WTC11 (cell line): Measurements from ENCODE around the gene CAMTA1. TPM values are rescaled to one million over a fixed set of nuclear protein-coding genes. Genes with fewer than 3 reads are reported as not detected.

Source experiments
- ATAC-seq: fragments of 200-7000 bp; cut with Tn5 transposase; 2 replicates; pipeline ENCODE4 v1.10.0; 2021; ENCODE audit warnings: mild to moderate bottlenecking, moderate library complexity
- CTCF ChIA-PET: fragments of 300-600 bp; sonication (Branson Sonifier 250); formaldehyde crosslinking; loops from one replicate; lab custom pipeline; 2021; ENCODE audit warnings: antibody characterized with exemption; lab: Charles Lee
- POLR2A ChIA-PET: fragments of 350-600 bp; sonication (Branson Sonifier 250); formaldehyde crosslinking; loops from one replicate; lab custom pipeline; 2021; ENCODE audit warnings: antibody characterized with exemption; lab: Charles Lee
- DNase-seq: peaks from one replicate; pipeline ENCODE4 v3.0.0; 2021; ENCODE audit warnings: low spot score
- H3K27ac Mint-ChIP-seq: 2 replicates; pipeline ENCODE4 v1.8.0; 2021; ENCODE audit warnings: mixed read lengths
- H3K27me3 Mint-ChIP-seq: 2 replicates; pipeline ENCODE4 v1.8.0; 2021; ENCODE audit warnings: low read depth, mild to moderate bottlenecking, moderate library complexity, mixed read lengths
- H3K36me3 Mint-ChIP-seq: 2 replicates; pipeline ENCODE4 v1.8.0; 2021; ENCODE audit warnings: mixed read lengths
- H3K4me1 Mint-ChIP-seq: 2 replicates; pipeline ENCODE4 v1.8.0; 2022; ENCODE audit warnings: mixed read lengths
- H3K4me3 Mint-ChIP-seq: 2 replicates; pipeline ENCODE4 v1.8.0; 2021; ENCODE audit warnings: mild to moderate bottlenecking, moderate library complexity, mixed read lengths
- H3K9me3 Mint-ChIP-seq: 2 replicates; pipeline ENCODE4 v1.8.0; 2021; ENCODE audit warnings: mixed read lengths
- CREB1 ChIP-seq: sonication (generic); formaldehyde crosslinking; IDR thresholded peaks from 2 replicates; pipeline ENCODE4 v1.8.0; 2023; ENCODE audit warnings: mild to moderate bottlenecking, missing genetic modification reagents
- ELF4 ChIP-seq: sonication (generic); formaldehyde crosslinking; IDR thresholded peaks from 2 replicates; pipeline ENCODE4 v1.8.1; 2022; ENCODE audit warnings: low read depth, mild to moderate bottlenecking, moderate library complexity, missing genetic modification reagents
- EMX1 ChIP-seq: fragments of 250-450 bp; sonication (Bioruptor Pico); IDR thresholded peaks from 2 replicates; pipeline ENCODE4 v1.8.0; 2021; ENCODE audit warnings: mild to moderate bottlenecking
- FOXK1 ChIP-seq: sonication (generic); formaldehyde crosslinking; IDR thresholded peaks from 2 replicates; pipeline ENCODE4 v1.8.0; 2022; ENCODE audit warnings: mild to moderate bottlenecking, moderate library complexity, missing genetic modification reagents
- GABPB1 ChIP-seq: sonication (generic); formaldehyde crosslinking; IDR thresholded peaks from 2 replicates; pipeline ENCODE4 v1.8.1; 2023; ENCODE audit warnings: mild to moderate bottlenecking, missing genetic modification reagents
- HMGA2 ChIP-seq: fragments of 250-450 bp; sonication (Bioruptor Pico); IDR thresholded peaks from 2 replicates; pipeline ENCODE4 v1.4.0; 2021; ENCODE audit warnings: mild to moderate bottlenecking, moderate library complexity
- IRF2 ChIP-seq: sonication (generic); formaldehyde crosslinking; IDR thresholded peaks from 2 replicates; pipeline ENCODE4 v1.8.0; 2022; ENCODE audit warnings: low read depth, missing genetic modification reagents, borderline replicate concordance
- JAZF1 ChIP-seq: fragments of 250-450 bp; sonication (Bioruptor Pico); IDR thresholded peaks from 2 replicates; pipeline ENCODE4 v1.9.0; 2021; ENCODE audit warnings: moderate library complexity, mild to moderate bottlenecking, inconsistent platforms
- MYBL2 ChIP-seq: sonication (generic); formaldehyde crosslinking; IDR thresholded peaks from 2 replicates; pipeline ENCODE4 v1.8.1; 2023; ENCODE audit warnings: mild to moderate bottlenecking, moderate library complexity, missing genetic modification reagents
- NFATC4 ChIP-seq: fragments of 250-450 bp; sonication (Bioruptor Pico); IDR thresholded peaks from 2 replicates; pipeline ENCODE4 v1.9.0; 2021; ENCODE audit warnings: mild to moderate bottlenecking
- RORB ChIP-seq: fragments of 250-450 bp; sonication (Bioruptor Pico); IDR thresholded peaks from 2 replicates; pipeline ENCODE4 v1.9.0; 2021; ENCODE audit warnings: mild to moderate bottlenecking
- SMAD3 ChIP-seq: sonication (generic); formaldehyde crosslinking; IDR thresholded peaks from 2 replicates; pipeline ENCODE4 v1.8.0; 2022; ENCODE audit warnings: missing genetic modification reagents, mild to moderate bottlenecking, borderline replicate concordance
- ZBTB21 ChIP-seq: sonication (generic); formaldehyde crosslinking; IDR thresholded peaks from 2 replicates; pipeline ENCODE4 v1.8.1; 2023; ENCODE audit warnings: mild to moderate bottlenecking, missing genetic modification reagents, borderline replicate concordance
- ZNF121 ChIP-seq: sonication (generic); formaldehyde crosslinking; IDR thresholded peaks from 2 replicates; pipeline ENCODE4 v1.8.0; 2023; ENCODE audit warnings: missing genetic modification reagents
- ZNF138 ChIP-seq: sonication (generic); formaldehyde crosslinking; conservative IDR thresholded peaks from 2 replicates; pipeline ENCODE4 v1.8.1; 2022; ENCODE audit warnings: mild to moderate bottlenecking, moderate library complexity, missing genetic modification reagents
- ZNF219 ChIP-seq: sonication (generic); formaldehyde crosslinking; IDR thresholded peaks from 2 replicates; pipeline ENCODE4 v1.8.0; 2023; ENCODE audit warnings: missing genetic modification reagents, mild to moderate bottlenecking, borderline replicate concordance
- ZNF317 ChIP-seq: sonication (generic); formaldehyde crosslinking; IDR thresholded peaks from 2 replicates; pipeline ENCODE4 v1.8.1; 2023; ENCODE audit warnings: low read depth, mild to moderate bottlenecking, moderate library complexity, missing genetic modification reagents, borderline replicate concordance
- ZNF396 ChIP-seq: fragments of 250-450 bp; sonication (Bioruptor Pico); IDR thresholded peaks from 2 replicates; pipeline ENCODE4 v1.8.0; 2021; ENCODE audit warnings: mild to moderate bottlenecking, moderate library complexity, borderline replicate concordance
- total RNA-seq: library from RNA; stranded (reverse); gene quantifications from 3 replicates; pipeline ENCODE4 v1.2.3, GENCODE V29; 2021
- TF ChIP-seq, protein P1 (sequence below): sonication (generic); formaldehyde crosslinking; IDR thresholded peaks from 2 replicates; pipeline ENCODE4 v1.8.0; 2023; ENCODE audit warnings: missing genetic modification reagents, mild to moderate bottlenecking, borderline replicate concordance
- TF ChIP-seq, protein P2 (sequence below): sonication (generic); formaldehyde crosslinking; IDR thresholded peaks from 2 replicates; pipeline ENCODE4 v1.8.0; 2022; ENCODE audit warnings: mild to moderate bottlenecking, missing genetic modification reagents
- TF ChIP-seq, protein P3 (sequence below): sonication (generic); formaldehyde crosslinking; IDR thresholded peaks from 2 replicates; pipeline ENCODE4 v1.8.0; 2023; ENCODE audit warnings: missing genetic modification reagents
- TF ChIP-seq, protein P4 (sequence below): sonication (generic); formaldehyde crosslinking; IDR thresholded peaks from 2 replicates; pipeline ENCODE4 v1.8.0; 2022; ENCODE audit warnings: mild to moderate bottlenecking, missing genetic modification reagents
- TF ChIP-seq, protein P5 (sequence below): sonication (generic); formaldehyde crosslinking; IDR thresholded peaks from 2 replicates; pipeline ENCODE4 v1.8.0; 2022; ENCODE audit warnings: mild to moderate bottlenecking, missing genetic modification reagents
- TF ChIP-seq, protein P6 (sequence below): fragments of 250-450 bp; sonication (Bioruptor Pico); IDR thresholded peaks from 2 replicates; pipeline ENCODE4 v1.9.0; 2021; ENCODE audit warnings: mild to moderate bottlenecking

Gene CAMTA1
- total RNA-seq, 1 experiment from 2014 or later, result 86.4 TPM

DNA sequence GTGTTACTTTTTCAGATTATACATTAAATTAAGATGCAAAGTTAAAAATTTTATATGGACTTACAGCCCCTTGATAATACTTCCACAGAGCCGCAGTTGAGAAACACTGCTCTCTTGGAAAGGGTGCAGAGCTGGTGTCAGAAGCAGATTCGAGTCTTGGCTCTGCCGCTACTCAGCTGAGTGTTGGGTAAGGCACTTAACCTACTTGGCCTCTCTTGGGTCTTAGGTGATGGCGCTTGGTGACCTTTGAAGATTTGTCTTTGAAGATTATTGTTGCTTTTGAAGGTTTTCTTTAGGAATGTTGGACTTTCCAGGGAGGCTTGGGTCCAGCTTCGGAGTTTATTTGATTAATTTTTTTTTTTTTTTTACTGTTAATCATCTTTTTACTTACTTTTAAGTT lies 48.5 kb downstream of the CAMTA1 start (continued):
- TF ChIP-seq, protein P1, sequence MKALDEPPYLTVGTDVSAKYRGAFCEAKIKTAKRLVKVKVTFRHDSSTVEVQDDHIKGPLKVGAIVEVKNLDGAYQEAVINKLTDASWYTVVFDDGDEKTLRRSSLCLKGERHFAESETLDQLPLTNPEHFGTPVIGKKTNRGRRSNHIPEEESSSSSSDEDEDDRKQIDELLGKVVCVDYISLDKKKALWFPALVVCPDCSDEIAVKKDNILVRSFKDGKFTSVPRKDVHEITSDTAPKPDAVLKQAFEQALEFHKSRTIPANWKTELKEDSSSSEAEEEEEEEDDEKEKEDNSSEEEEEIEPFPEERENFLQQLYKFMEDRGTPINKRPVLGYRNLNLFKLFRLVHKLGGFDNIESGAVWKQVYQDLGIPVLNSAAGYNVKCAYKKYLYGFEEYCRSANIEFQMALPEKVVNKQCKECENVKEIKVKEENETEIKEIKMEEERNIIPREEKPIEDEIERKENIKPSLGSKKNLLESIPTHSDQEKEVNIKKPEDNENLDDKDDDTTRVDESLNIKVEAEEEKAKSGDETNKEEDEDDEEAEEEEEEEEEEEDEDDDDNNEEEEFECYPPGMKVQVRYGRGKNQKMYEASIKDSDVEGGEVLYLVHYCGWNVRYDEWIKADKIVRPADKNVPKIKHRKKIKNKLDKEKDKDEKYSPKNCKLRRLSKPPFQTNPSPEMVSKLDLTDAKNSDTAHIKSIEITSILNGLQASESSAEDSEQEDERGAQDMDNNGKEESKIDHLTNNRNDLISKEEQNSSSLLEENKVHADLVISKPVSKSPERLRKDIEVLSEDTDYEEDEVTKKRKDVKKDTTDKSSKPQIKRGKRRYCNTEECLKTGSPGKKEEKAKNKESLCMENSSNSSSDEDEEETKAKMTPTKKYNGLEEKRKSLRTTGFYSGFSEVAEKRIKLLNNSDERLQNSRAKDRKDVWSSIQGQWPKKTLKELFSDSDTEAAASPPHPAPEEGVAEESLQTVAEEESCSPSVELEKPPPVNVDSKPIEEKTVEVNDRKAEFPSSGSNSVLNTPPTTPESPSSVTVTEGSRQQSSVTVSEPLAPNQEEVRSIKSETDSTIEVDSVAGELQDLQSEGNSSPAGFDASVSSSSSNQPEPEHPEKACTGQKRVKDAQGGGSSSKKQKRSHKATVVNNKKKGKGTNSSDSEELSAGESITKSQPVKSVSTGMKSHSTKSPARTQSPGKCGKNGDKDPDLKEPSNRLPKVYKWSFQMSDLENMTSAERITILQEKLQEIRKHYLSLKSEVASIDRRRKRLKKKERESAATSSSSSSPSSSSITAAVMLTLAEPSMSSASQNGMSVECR, result no peak
- no peak for TF ChIP-seq HMGA2 (CRISPR knock-in tag)
- TF ChIP-seq CREB1 (CRISPR knock-in tag), result no peak

DNA sequence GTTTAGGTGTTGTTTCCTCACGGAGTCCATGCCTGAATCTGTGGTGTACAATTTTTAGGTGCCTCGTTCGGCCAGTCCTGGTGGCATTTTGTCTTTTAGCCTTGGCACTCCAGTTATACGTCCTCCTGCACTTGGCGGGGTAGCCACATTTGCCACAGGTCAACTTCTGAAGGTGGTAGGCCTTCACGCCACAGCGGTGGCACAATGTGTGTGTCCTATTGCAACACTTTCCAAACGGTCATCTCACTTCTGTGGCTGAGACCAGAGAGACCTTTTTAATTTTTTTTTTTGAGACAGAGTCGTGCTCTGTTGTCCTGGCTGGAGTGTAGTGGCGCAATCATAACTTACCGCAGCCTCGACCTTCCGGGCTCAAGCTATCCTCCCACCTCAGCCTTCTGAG lies 49.1 kb downstream of the CAMTA1 start:
- POLR2A ChIA-PET, result interaction anchor here (0.7 kb wide), 1 partner anchor 206 kb away, joined by 3 read pairs; no protein-coding TSS in a partner anchor
- peaks cover 4% of the 10 kb centered on the region for H3K9me3 Mint-ChIP-seq
- H3K36me3 Mint-ChIP-seq, result peaks cover 8% of the 10 kb centered on the region
- H3K27ac Mint-ChIP-seq, result 0 out of 2 replicates have a peak overlapping the region, but pooled peaks have one; percentile 38
- no peak for DNase-seq
- TF ChIP-seq, protein P2, sequence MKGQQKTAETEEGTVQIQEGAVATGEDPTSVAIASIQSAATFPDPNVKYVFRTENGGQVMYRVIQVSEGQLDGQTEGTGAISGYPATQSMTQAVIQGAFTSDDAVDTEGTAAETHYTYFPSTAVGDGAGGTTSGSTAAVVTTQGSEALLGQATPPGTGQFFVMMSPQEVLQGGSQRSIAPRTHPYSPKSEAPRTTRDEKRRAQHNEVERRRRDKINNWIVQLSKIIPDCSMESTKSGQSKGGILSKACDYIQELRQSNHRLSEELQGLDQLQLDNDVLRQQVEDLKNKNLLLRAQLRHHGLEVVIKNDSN (CRISPR knock-in tag), result no peak
- TF ChIP-seq, protein P3, sequence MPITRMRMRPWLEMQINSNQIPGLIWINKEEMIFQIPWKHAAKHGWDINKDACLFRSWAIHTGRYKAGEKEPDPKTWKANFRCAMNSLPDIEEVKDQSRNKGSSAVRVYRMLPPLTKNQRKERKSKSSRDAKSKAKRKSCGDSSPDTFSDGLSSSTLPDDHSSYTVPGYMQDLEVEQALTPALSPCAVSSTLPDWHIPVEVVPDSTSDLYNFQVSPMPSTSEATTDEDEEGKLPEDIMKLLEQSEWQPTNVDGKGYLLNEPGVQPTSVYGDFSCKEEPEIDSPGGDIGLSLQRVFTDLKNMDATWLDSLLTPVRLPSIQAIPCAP (CRISPR knock-in tag), result no peak
- TF ChIP-seq NFATC4 (CRISPR knock-in tag) (no peak), GABPB1 (CRISPR knock-in tag) (no peak), JAZF1 (no peak), EMX1 (CRISPR knock-in tag) (no peak), ELF4 (CRISPR knock-in tag) (no peak), ZNF396 (CRISPR knock-in tag) (no peak), ZBTB21 (no peak), IRF2 (CRISPR knock-in tag) (no peak), ZNF138 (CRISPR knock-in tag) (no peak), FOXK1 (no peak), SMAD3 (no peak), MYBL2 (no peak)
- TF ChIP-seq, protein P4, sequence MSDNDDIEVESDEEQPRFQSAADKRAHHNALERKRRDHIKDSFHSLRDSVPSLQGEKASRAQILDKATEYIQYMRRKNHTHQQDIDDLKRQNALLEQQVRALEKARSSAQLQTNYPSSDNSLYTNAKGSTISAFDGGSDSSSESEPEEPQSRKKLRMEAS (CRISPR knock-in tag), result no peak
- CTCF ChIA-PET, result interaction anchor here (0.6 kb wide), 2 partner anchors 115 to 208 kb away, joined by 3 read pairs; no protein-coding TSS in a partner anchor
- H3K27me3 Mint-ChIP-seq, result no peaks in the 10 kb centered on the region
- ATAC-seq, result no peak
- H3K4me3 Mint-ChIP-seq, result no peak overlapping the region
- H3K4me1 Mint-ChIP-seq, result peaks cover 7% of the 10 kb centered on the region; the same call in 1 of the 2 replicates

DNA sequence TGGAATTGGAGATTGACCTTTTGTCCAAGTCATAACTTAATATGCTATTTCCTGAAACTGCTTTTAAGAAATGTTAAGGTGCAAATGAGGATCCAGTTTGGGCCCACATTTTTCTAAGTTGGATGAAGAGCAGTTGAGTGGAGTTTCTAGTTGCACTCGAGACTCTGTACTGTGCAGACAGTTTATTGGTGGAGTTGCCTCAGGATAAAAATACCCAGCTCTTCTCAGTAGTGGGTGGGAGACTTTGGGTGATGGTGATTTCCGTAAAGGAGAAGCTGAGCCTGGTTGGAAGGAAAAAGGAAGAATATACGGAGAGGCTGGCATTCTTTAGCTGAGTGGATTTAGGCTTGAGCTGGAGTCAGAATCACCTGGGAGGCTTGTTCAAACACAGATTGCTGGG lies 49.9 kb downstream of the CAMTA1 start:
- ATAC-seq, result no peak
- DNase-seq, result no peak
- peaks cover 4% of the 10 kb centered on the region; the same call in 1 of the 2 replicates for H3K9me3 Mint-ChIP-seq
- H3K4me3 Mint-ChIP-seq, result no peak overlapping the region
- H3K36me3 Mint-ChIP-seq, result peaks cover 7% of the 10 kb centered on the region; the same call in 1 of the 2 replicates
- H3K27me3 Mint-ChIP-seq, result no peaks in the 10 kb centered on the region
- POLR2A ChIA-PET, result no interaction called here
- H3K4me1 Mint-ChIP-seq, result peaks cover 7% of the 10 kb centered on the region; the same call in 1 of the 2 replicates
- no peak overlapping the region; the same call in 1 of the 2 replicates for H3K27ac Mint-ChIP-seq
- CTCF ChIA-PET, result interaction anchor here (0.6 kb wide), 1 partner anchor 116 kb away, joined by 3 read pairs; no protein-coding TSS in a partner anchor
- no peak for TF ChIP-seq NFATC4 (CRISPR knock-in tag)
- TF ChIP-seq ZBTB21, result no peak
- no peak for TF ChIP-seq RORB (CRISPR knock-in tag)
- TF ChIP-seq, protein P5, sequence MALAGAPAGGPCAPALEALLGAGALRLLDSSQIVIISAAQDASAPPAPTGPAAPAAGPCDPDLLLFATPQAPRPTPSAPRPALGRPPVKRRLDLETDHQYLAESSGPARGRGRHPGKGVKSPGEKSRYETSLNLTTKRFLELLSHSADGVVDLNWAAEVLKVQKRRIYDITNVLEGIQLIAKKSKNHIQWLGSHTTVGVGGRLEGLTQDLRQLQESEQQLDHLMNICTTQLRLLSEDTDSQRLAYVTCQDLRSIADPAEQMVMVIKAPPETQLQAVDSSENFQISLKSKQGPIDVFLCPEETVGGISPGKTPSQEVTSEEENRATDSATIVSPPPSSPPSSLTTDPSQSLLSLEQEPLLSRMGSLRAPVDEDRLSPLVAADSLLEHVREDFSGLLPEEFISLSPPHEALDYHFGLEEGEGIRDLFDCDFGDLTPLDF (CRISPR knock-in tag), result no peak
- TF ChIP-seq ZNF219, result no peak
- TF ChIP-seq, protein P6, sequence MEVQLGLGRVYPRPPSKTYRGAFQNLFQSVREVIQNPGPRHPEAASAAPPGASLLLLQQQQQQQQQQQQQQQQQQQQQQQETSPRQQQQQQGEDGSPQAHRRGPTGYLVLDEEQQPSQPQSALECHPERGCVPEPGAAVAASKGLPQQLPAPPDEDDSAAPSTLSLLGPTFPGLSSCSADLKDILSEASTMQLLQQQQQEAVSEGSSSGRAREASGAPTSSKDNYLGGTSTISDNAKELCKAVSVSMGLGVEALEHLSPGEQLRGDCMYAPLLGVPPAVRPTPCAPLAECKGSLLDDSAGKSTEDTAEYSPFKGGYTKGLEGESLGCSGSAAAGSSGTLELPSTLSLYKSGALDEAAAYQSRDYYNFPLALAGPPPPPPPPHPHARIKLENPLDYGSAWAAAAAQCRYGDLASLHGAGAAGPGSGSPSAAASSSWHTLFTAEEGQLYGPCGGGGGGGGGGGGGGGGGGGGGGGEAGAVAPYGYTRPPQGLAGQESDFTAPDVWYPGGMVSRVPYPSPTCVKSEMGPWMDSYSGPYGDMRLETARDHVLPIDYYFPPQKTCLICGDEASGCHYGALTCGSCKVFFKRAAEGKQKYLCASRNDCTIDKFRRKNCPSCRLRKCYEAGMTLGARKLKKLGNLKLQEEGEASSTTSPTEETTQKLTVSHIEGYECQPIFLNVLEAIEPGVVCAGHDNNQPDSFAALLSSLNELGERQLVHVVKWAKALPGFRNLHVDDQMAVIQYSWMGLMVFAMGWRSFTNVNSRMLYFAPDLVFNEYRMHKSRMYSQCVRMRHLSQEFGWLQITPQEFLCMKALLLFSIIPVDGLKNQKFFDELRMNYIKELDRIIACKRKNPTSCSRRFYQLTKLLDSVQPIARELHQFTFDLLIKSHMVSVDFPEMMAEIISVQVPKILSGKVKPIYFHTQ (CRISPR knock-in tag), result no peak
- TF ChIP-seq ZNF121 (CRISPR knock-in tag), result no peak
- no peak for TF ChIP-seq ZNF317
